Measurements from ENCODE around the gene LARGE1. TPM values are rescaled to one million over a fixed set of nuclear protein-coding genes. Genes with fewer than 3 reads are reported as not detected.

LARGE1 gene
- total and polyA plus RNA-seq, 2 of the 13 experiments (the other 11 are each of a cell fraction or from before 2014, with no cell fraction given): 8.4 to 11.0 TPM

DNA sequence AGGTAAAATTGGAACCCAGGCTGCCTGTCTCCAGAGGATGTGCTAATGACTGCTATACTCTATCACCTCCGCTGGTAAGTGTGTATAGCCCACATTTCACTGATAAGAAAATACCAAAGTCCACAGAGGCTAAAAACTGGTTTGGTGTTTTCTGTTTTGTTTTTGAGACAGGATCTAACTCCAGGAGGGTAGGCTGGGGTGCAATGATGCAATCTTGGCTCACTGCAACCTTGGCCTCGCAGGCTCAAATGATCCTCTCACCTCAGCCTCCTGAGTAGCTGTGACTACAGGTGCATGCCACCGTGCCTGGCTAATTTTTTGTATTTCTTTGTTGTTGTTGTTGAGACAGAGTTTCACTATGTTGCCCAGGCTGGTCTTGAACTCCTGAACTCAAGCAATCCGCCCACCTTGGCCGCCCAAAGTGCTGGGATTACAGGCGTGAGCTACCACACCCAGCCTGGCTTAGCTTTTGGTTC lies 409.8 kb downstream of the LARGE1 start (continued):
- TF ChIP-seq CHCHD3 (CRISPR knock-in tag; IDR thresholded peaks at IDR 0.05) (no peak), MZF1 (CRISPR knock-in tag; IDR thresholded peaks at IDR 0.05; ENCODE audit: borderline replicate concordance) (no peak), ZFP41 (CRISPR knock-in tag; IDR thresholded peaks at IDR 0.05; ENCODE audit: borderline replicate concordance) (no peak), ZNF556 (CRISPR knock-in tag; IDR thresholded peaks at IDR 0.05; ENCODE audit: borderline replicate concordance) (peak; percentile 65; the same call in 1 of the 2 replicates), JUN (CRISPR knock-in tag; IDR thresholded peaks at IDR 0.05) (peak; percentile 30; the same call in 1 of the 2 replicates), ZNF253 (CRISPR knock-in tag; IDR thresholded peaks at IDR 0.05; ENCODE audit: borderline replicate concordance) (no peak), CBFB (CRISPR knock-in tag; IDR thresholded peaks at IDR 0.05) (no peak), ZNF354B (CRISPR knock-in tag; IDR thresholded peaks at IDR 0.05) (no peak), ZNF580 (CRISPR knock-in tag; IDR thresholded peaks at IDR 0.05; ENCODE audit: borderline replicate concordance, low read depth) (peak; percentile 92; the same call in 1 of the 2 replicates), ZNF570 (CRISPR knock-in tag; IDR thresholded peaks at IDR 0.05; ENCODE audit: borderline replicate concordance) (no peak), LRRFIP1 (CRISPR knock-in tag; conservative IDR thresholded peaks at IDR 0.05) (no peak), ZNF558 (CRISPR knock-in tag; IDR thresholded peaks at IDR 0.05; ENCODE audit: borderline replicate concordance) (no peak), ELF1 (CRISPR knock-in tag; IDR thresholded peaks at IDR 0.05) (no peak), KDM1A (CRISPR knock-in tag; IDR thresholded peaks at IDR 0.05) (peak; percentile 97), SOX5 (CRISPR knock-in tag; IDR thresholded peaks at IDR 0.05; ENCODE audit: borderline replicate concordance) (peak; percentile 69; the same call in 1 of the 2 replicates), ZNF839 (CRISPR knock-in tag; IDR thresholded peaks at IDR 0.05; ENCODE audit: borderline replicate concordance) (no peak), ZNF282 (IDR thresholded peaks at IDR 0.05; ENCODE audit: partially characterized antibody) (no peak), DDIT3 (CRISPR knock-in tag; IDR thresholded peaks at IDR 0.05) (no peak), TEAD2 (CRISPR knock-in tag; IDR thresholded peaks at IDR 0.05) (no peak), ZNF883 (CRISPR knock-in tag; IDR thresholded peaks at IDR 0.05; ENCODE audit: not compliant biosample characterization) (no peak), NCOA1 (CRISPR knock-in tag; IDR thresholded peaks at IDR 0.05) (no peak), GMEB1 (CRISPR knock-in tag; IDR thresholded peaks at IDR 0.05; ENCODE audit: borderline replicate concordance) (peak; percentile 56; the same call in 1 of the 2 replicates), REXO4 (CRISPR knock-in tag; IDR thresholded peaks at IDR 0.05; ENCODE audit: borderline replicate concordance) (no peak), ZNF260 (CRISPR knock-in tag; IDR thresholded peaks at IDR 0.05; ENCODE audit: borderline replicate concordance, low read depth) (no peak), FIP1L1 (IDR thresholded peaks at IDR 0.05; ENCODE audit: borderline replicate concordance, insufficient read depth, low read depth, low read length) (no peak)
- TF ChIP-seq, protein P1, sequence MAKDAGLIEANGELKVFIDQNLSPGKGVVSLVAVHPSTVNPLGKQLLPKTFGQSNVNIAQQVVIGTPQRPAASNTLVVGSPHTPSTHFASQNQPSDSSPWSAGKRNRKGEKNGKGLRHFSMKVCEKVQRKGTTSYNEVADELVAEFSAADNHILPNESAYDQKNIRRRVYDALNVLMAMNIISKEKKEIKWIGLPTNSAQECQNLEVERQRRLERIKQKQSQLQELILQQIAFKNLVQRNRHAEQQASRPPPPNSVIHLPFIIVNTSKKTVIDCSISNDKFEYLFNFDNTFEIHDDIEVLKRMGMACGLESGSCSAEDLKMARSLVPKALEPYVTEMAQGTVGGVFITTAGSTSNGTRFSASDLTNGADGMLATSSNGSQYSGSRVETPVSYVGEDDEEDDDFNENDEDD (CRISPR knock-in tag; IDR thresholded peaks at IDR 0.05; ENCODE audit: borderline replicate concordance): no peak
